ENCODE results near the gene ANXA6.

The ANXA6 gene

DNA sequence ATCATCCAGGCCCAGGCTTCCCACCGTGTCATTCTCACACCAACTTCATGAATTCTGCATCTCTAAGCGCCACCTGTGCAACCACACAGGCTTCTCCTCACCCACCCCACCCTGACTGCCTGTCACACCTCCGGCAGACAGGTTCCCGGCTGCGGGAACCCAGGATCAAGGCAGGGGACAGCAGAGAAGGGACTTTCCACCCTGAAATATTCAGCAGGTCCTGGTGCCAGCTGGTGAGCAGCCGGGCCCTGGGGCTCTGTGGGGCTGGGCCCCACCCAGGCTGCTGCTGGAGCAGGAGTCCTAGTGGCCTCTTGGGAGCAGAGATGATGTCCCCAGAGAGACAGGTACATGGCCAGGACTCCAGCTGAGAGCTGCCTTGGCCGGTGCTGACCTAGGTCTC is 12.7 kb downstream of the ANXA6 start:
- peaks cover 8% of the 10 kb centered on the region for H3K36me3 ChIP-seq (ENCODE audit: control insufficient read depth, insufficient read depth, low read length)
- peaks cover 29% of the 10 kb centered on the region for H3K4me1 ChIP-seq (ENCODE audit: control insufficient read depth, insufficient read depth, low read length)
- no peak overlapping the region for H3K9ac ChIP-seq (ENCODE audit: low read length)
- H3K27me3 ChIP-seq (ENCODE audit: control insufficient read depth, insufficient read depth, low read length), result no peaks in the 10 kb centered on the region
- H3K27ac ChIP-seq (ENCODE audit: low read depth, low read length), result no peak overlapping the region
- no peak overlapping the region for H3K4me3 ChIP-seq (ENCODE audit: low read length)

DNA sequence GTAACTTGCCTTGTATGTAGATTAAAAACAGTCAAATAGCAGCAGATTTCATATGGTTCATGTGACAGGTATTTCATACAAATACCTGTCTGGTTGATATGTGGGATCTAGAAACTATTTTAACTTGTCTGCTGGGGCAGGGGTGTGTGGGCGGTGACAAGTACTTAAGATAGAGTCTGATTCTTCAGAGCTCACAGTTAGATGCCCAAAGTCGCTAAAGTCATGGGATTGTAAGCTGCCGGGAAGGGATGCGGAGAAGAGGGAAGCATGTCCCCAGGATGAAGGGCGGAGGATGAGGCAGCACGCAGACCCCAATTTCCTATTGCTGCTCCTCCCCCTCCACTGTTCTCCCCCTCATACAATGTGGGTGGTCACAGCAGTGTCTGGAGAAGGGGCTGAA is 13.3 kb downstream of the ANXA6 start:
- peaks cover 11% of the 10 kb centered on the region for H3K36me3 ChIP-seq (ENCODE audit: control insufficient read depth, insufficient read depth, low read length)

DNA sequence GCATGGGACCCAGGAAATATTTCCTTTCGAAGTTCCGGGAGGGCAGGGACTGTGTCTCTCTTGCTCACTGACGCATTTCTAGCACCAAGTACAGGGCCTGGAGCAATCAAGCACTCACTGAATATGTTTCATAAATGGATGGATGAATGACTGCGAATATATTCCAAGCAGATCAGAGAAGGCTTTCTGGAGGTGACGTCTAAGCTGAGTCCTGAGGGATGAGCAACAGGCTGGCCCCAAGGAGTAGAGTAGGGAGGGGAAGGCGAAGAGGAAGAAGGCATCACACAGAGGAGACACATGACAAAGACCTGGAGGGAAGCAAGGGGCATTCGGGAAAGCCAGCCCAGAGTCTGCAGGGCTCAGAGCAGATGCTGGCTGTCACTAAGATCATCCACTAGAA is 13.9 kb downstream of the ANXA6 start:
- Histone ChIP-seq H3K4me3 (ENCODE audit: low read length) (no peak overlapping the region), H3K4me1 (ENCODE audit: control insufficient read depth, insufficient read depth, low read length) (peaks cover 28% of the 10 kb centered on the region), H3K36me3 (ENCODE audit: control insufficient read depth, insufficient read depth, low read length) (peaks cover 17% of the 10 kb centered on the region), H3K27ac (ENCODE audit: low read depth, low read length) (no peak overlapping the region), H3K27me3 (ENCODE audit: control insufficient read depth, insufficient read depth, low read length) (no peaks in the 10 kb centered on the region), H3K9ac (ENCODE audit: low read length) (no peak overlapping the region)

More for the DNA sequence above, 13.3 kb downstream of the ANXA6 start:
- Histone ChIP-seq H3K27me3 (ENCODE audit: control insufficient read depth, insufficient read depth, low read length) (no peaks in the 10 kb centered on the region), H3K4me1 (ENCODE audit: control insufficient read depth, insufficient read depth, low read length) (peaks cover 28% of the 10 kb centered on the region), H3K4me3 (ENCODE audit: low read length) (no peak overlapping the region), H3K9ac (ENCODE audit: low read length) (no peak overlapping the region), H3K27ac (ENCODE audit: low read depth, low read length) (no peak overlapping the region)

DNA sequence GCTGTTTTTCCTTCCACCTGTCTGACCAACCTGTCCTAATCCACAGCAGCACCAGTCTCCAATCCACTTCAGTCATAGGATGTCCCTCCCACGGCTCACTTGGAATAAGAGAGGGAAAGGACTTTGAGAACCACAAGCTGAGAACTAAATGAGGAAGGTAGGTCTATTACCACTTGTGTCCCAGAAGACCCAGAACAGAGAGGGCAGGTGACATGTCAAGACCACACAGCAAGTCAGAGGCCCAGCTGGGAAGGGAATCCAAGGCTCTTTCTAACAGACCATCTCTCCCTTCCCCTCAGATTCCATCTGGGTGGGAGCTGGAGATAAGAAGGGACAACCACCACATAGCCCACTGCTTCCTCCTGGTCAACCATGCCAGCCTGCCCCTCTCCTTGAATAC is 14.6 kb downstream of the ANXA6 start:
- Histone ChIP-seq H3K4me1 (ENCODE audit: control insufficient read depth, insufficient read depth, low read length) (peaks cover 28% of the 10 kb centered on the region), H3K9ac (ENCODE audit: low read length) (no peak overlapping the region), H3K27ac (ENCODE audit: low read depth, low read length) (peak overlapping the region; percentile 10), H3K4me3 (ENCODE audit: low read length) (no peak overlapping the region), H3K27me3 (ENCODE audit: control insufficient read depth, insufficient read depth, low read length) (no peaks in the 10 kb centered on the region), H3K36me3 (ENCODE audit: control insufficient read depth, insufficient read depth, low read length) (peaks cover 20% of the 10 kb centered on the region)

DNA sequence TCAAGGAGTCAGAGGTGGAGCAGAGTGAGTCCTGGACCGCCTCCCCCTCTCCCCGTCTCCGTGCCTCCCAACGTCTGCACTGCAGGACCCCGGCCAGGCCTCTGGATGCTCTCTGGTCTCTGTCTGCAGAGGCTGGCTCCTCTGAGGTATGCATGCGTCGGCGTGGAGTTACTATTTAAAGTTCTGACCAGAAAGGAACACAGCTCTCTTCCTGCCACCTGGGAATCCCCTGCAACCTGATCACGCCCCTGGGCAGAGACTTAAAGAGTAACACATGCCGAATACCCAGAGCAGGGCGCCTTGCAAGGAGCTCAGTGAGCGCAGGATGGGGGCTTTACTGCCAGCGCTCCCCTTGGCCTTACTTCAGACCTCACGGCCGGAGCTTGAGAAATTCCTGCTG is 16.0 kb downstream of the ANXA6 start:
- Histone ChIP-seq H3K9ac (ENCODE audit: low read length) (no peak overlapping the region), H3K27me3 (ENCODE audit: control insufficient read depth, insufficient read depth, low read length) (no peaks in the 10 kb centered on the region), H3K27ac (ENCODE audit: low read depth, low read length) (peak overlapping the region; percentile 65), H3K4me3 (ENCODE audit: low read length) (peak overlapping the region; percentile 37), H3K4me1 (ENCODE audit: control insufficient read depth, insufficient read depth, low read length) (peaks cover 28% of the 10 kb centered on the region), H3K36me3 (ENCODE audit: control insufficient read depth, insufficient read depth, low read length) (peaks cover 24% of the 10 kb centered on the region)

DNA sequence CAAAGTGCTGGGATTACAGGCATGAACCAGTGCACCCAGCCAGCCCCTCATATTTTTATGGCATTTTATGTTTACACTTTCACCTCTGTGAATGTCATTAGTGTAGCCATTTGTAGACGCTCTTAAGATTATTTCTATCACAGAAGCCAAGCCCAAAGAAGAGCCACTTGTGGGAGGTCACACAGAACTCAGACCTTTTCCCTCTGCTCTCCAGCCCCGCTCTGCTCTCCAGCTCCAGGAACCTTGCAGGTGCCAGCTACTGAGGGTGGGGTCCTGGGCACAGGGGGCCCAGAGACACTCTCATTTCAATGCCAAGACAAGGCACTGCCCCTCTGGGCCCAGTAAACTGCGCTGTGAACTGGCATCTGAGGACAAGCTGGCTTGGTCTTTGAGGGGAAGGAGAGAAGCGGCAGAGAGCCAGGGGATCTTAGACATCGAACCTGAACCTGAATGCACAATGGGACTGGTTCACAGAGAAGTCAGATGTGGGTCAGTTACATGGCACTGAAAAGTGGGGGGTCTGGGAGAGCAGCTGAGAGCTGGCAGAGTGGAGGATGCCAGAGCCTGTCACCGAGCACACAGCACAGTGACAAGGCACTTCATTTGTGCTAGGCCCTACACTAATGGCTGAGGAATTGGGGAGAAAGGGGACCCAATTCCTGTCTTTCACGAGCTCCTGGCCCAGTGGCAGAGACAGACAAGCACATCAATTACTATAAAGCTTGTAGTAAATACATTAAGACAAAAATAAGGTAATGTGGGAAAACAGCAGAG is 16.7 kb downstream of the ANXA6 start:
- Histone ChIP-seq H3K4me3 (ENCODE audit: low read length) (no peak overlapping the region), H3K9ac (ENCODE audit: low read length) (no peak overlapping the region), H3K36me3 (ENCODE audit: control insufficient read depth, insufficient read depth, low read length) (peaks cover 31% of the 10 kb centered on the region), H3K27me3 (ENCODE audit: control insufficient read depth, insufficient read depth, low read length) (no peaks in the 10 kb centered on the region), H3K4me1 (ENCODE audit: control insufficient read depth, insufficient read depth, low read length) (peaks cover 28% of the 10 kb centered on the region), H3K27ac (ENCODE audit: low read depth, low read length) (peak overlapping the region; percentile 29)

DNA sequence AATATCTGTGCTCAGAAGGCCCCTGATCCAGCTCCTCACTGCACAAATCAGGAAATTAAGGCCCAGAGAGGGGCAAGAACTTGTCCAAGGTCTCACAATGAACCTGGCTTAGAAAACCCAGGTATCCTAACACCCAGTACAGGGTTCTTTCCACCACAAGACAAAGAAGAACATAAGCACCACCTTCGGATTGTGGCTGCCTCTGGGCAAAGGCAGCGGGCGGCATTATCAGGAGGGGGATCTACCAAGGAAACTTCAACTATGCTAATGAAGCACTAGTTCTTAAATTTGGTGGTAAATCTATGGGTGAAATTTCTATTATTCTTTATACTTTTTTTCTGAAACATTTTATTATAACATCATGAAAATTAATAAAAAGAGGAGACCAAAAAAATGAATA is 17.9 kb downstream of the ANXA6 start:
- no peak overlapping the region for H3K9ac ChIP-seq (ENCODE audit: low read length)
- no peaks in the 10 kb centered on the region for H3K27me3 ChIP-seq (ENCODE audit: control insufficient read depth, insufficient read depth, low read length)
- H3K36me3 ChIP-seq (ENCODE audit: control insufficient read depth, insufficient read depth, low read length), result peaks cover 30% of the 10 kb centered on the region
- H3K27ac ChIP-seq (ENCODE audit: low read depth, low read length), result no peak overlapping the region
- H3K4me1 ChIP-seq (ENCODE audit: control insufficient read depth, insufficient read depth, low read length), result peaks cover 22% of the 10 kb centered on the region
- H3K4me3 ChIP-seq (ENCODE audit: low read length), result no peak overlapping the region

DNA sequence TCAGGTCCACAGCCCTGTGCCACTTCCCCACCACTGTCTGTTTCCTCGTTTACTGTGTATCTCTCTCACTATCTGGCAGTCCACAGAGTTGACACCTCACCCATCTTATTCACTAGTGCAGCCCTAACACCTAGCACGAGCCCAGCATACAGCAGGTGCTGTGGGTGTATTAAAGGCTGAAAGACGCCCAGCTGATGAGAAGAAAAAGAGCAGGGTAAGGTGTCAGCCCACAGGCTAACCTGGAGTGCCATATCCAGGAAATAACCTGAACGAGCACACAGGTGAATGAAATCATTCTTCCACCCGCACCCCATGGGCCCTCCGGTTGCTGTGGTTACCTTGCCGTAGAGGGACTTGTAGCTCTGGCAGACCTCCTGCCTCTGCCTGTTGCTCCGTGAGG is 18.6 kb downstream of the ANXA6 start:
- H3K27ac ChIP-seq (ENCODE audit: low read depth, low read length), result no peak overlapping the region
- peaks cover 19% of the 10 kb centered on the region for H3K4me1 ChIP-seq (ENCODE audit: control insufficient read depth, insufficient read depth, low read length)
- H3K9ac ChIP-seq (ENCODE audit: low read length), result no peak overlapping the region
- H3K4me3 ChIP-seq (ENCODE audit: low read length), result no peak overlapping the region
- H3K27me3 ChIP-seq (ENCODE audit: control insufficient read depth, insufficient read depth, low read length), result no peaks in the 10 kb centered on the region
- H3K36me3 ChIP-seq (ENCODE audit: control insufficient read depth, insufficient read depth, low read length), result peaks cover 35% of the 10 kb centered on the region

DNA sequence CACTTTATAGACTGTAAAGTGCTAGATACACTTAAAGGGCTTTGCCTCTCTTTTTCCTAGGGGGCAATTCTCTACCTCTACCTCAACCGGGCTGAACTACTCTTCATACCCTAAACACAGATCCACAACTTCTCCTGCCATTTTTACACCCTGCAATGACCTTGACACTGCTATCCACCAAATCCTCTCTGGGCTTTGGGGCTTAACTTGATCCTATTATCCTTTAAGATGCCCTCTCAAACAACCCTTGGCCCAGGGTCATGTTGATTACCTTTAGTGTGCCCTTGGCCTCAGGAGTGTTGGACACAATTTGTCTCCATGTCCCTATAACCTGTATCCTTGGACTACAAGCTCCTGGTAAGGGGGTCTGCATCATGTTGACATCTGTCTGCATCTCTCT is 19.5 kb downstream of the ANXA6 start:
- Histone ChIP-seq H3K4me3 (ENCODE audit: low read length) (no peak overlapping the region), H3K9ac (ENCODE audit: low read length) (no peak overlapping the region), H3K27me3 (ENCODE audit: control insufficient read depth, insufficient read depth, low read length) (no peaks in the 10 kb centered on the region), H3K4me1 (ENCODE audit: control insufficient read depth, insufficient read depth, low read length) (peaks cover 19% of the 10 kb centered on the region), H3K36me3 (ENCODE audit: control insufficient read depth, insufficient read depth, low read length) (peaks cover 42% of the 10 kb centered on the region), H3K27ac (ENCODE audit: low read depth, low read length) (no peak overlapping the region)

DNA sequence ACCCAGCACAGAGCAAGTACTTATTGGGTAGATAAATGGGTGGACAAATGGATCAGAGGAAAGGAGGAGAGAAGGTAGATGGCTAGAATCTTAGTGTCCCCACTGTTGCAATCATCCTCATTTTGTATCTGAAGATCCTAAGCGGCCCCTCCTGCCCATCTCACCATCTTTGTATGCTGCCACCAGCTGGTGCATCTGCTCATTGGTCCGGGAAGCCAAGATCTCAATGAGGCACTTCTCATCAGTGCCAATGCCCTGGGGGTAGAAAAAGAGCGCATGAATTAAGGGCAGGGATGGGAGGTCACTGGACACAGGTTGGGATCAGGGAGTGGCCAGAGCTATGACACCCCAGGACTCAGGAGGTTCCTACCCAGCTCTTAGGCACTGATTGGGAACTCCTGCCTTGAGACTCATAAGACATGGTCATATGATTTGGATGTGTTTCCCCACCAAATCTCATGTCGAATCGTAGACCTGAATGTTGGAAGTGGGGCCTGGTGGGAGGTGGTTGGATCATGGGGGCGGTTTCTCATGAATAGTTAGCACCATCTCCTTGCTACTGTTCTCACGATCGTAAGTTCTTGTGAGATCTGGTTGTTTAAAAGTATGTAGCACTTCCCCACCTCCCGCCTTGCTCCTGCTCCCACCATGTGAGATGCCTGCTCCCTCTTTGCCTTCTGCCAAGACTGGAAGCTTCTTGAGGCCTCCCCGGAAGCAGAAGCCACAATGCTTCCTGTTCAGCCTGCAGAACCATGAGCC is 20.3 kb downstream of the ANXA6 start:
- Histone ChIP-seq H3K9ac (ENCODE audit: low read length) (no peak overlapping the region), H3K27ac (ENCODE audit: low read depth, low read length) (no peak overlapping the region), H3K27me3 (ENCODE audit: control insufficient read depth, insufficient read depth, low read length) (no peaks in the 10 kb centered on the region), H3K4me3 (ENCODE audit: low read length) (no peak overlapping the region), H3K36me3 (ENCODE audit: control insufficient read depth, insufficient read depth, low read length) (peaks cover 50% of the 10 kb centered on the region), H3K4me1 (ENCODE audit: control insufficient read depth, insufficient read depth, low read length) (peaks cover 13% of the 10 kb centered on the region)

DNA sequence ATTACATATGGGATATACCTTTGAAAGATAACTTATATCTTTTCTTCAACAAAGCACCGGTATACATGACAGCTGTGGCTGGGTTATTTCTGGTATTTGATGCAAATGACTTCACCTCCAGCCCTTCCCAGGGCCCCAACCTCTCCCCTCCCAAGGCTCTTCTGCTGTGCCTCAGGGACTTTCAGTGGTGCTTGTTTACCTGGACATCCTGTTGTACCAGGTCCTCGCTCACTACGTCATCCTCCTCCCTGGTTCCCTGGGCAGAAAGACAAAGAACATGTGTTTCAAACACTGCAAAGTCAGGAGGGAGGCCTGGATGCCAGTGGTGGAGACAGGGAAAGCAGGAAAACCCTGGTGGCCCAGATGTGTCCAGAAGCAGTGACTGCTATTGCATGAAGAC is 23.4 kb downstream of the ANXA6 start:
- Histone ChIP-seq H3K27me3 (ENCODE audit: control insufficient read depth, insufficient read depth, low read length) (no peaks in the 10 kb centered on the region), H3K36me3 (ENCODE audit: control insufficient read depth, insufficient read depth, low read length) (peaks cover 65% of the 10 kb centered on the region), H3K4me1 (ENCODE audit: control insufficient read depth, insufficient read depth, low read length) (no peaks in the 10 kb centered on the region), H3K27ac (ENCODE audit: low read depth, low read length) (no peak overlapping the region), H3K9ac (ENCODE audit: low read length) (no peak overlapping the region), H3K4me3 (ENCODE audit: low read length) (no peak overlapping the region)

DNA sequence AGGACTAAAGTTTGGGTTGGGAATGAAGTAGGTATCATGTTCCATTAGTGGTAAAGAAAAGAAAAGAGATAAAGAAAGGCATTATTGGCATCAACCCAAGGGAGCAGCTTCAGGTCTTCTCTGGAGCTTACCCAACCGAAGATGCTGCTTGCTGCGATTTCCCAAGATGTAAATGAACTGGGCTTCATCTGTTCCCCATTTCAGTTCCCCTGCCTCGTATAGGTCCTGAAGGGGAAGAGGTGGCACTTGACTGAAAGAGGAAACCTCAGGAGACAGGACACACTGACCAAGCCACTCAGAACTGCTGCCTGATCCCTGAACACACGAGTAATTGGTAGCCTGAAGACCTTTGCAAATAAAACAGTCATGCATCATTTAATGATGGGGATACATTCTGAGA is 24.6 kb downstream of the ANXA6 start:
- no peaks in the 10 kb centered on the region for H3K4me1 ChIP-seq (ENCODE audit: control insufficient read depth, insufficient read depth, low read length)
- peaks cover 65% of the 10 kb centered on the region for H3K36me3 ChIP-seq (ENCODE audit: control insufficient read depth, insufficient read depth, low read length)
- no peaks in the 10 kb centered on the region for H3K27me3 ChIP-seq (ENCODE audit: control insufficient read depth, insufficient read depth, low read length)
- H3K27ac ChIP-seq (ENCODE audit: low read depth, low read length), result no peak overlapping the region
- no peak overlapping the region for H3K4me3 ChIP-seq (ENCODE audit: low read length)
- H3K9ac ChIP-seq (ENCODE audit: low read length), result no peak overlapping the region
